SU-DHL-6 (cell line): ENCODE measurements around the gene ARL15.

Experiments
- H2AFZ ChIP-seq: fragments of 200-600 bp; sonication (generic); 2 replicates; pipeline ENCODE4 v1.6.1; 2014; ENCODE audit warnings: low read depth, mild to moderate bottlenecking, moderate library complexity, mixed read lengths, antibody characterized with exemption, low read length; ENCODE audit not compliant: severe bottlenecking
- H3F3A ChIP-seq: fragments of 200-600 bp; shearing (Covaris generic); 2 replicates; pipeline ENCODE4 v1.6.0; 2016; ENCODE audit warnings: antibody characterized with exemption, mild to moderate bottlenecking; ENCODE audit not compliant: insufficient read depth
- H3K27ac ChIP-seq: fragments of 200-600 bp; sonication (generic); 2 replicates; pipeline ENCODE4 v1.5.1; 2016; ENCODE audit warnings: low read depth, mild to moderate bottlenecking, low read length, moderate library complexity, mixed read lengths
- H3K27me3 ChIP-seq: fragments of 200-600 bp; sonication (generic), shearing (Covaris generic); 2 replicates; pipeline ENCODE4 v1.6.0; 2014; ENCODE audit warnings: mild to moderate bottlenecking, low read length
- H3K36me3 ChIP-seq: fragments of 200-600 bp; sonication (generic); 2 replicates; pipeline ENCODE4 v1.6.1; 2014; ENCODE audit warnings: mild to moderate bottlenecking, low read length, mixed read lengths
- H3K4me2 ChIP-seq: fragments of 300-600, 200-600 bp; shearing (Covaris generic), sonication (generic); 2 replicates; pipeline ENCODE4 v1.6.0; 2014; ENCODE audit warnings: low read length, low read depth, mild to moderate bottlenecking; ENCODE audit not compliant: poor library complexity, severe bottlenecking
- H3K4me3 ChIP-seq: fragments of 200-600 bp; sonication (generic); 2 replicates; pipeline ENCODE4 v1.5.1; 2014; ENCODE audit warnings: antibody characterized with exemption, low read length, mild to moderate bottlenecking, mixed read lengths; ENCODE audit not compliant: insufficient read depth, poor library complexity, severe bottlenecking
- H3K79me2 ChIP-seq: fragments of 200-600 bp; sonication (generic); 2 replicates; pipeline ENCODE4 v1.6.1; 2014; ENCODE audit warnings: mild to moderate bottlenecking, low read length, moderate library complexity; ENCODE audit not compliant: insufficient read depth
- H3K9ac ChIP-seq: fragments of 200-600 bp; sonication (generic); 2 replicates; pipeline ENCODE4 v1.7.0; 2014; ENCODE audit warnings: mild to moderate bottlenecking, low read length
- H3K9me2 ChIP-seq: fragments of 200-600 bp; sonication (generic); replicated peaks from 2 replicates; pipeline ENCODE4 v1.6.1; 2014; ENCODE audit warnings: low read length; ENCODE audit not compliant: insufficient read depth
- H3K9me3 ChIP-seq: fragments of 200-600 bp; sonication (generic); 2 replicates; pipeline ENCODE4 v1.6.1; 2014; ENCODE audit warnings: low read length, mixed read lengths; ENCODE audit not compliant: insufficient read depth
- H4K20me1 ChIP-seq: fragments of 200-600 bp; sonication (generic); 2 replicates; pipeline ENCODE4 v1.6.1; 2014; ENCODE audit warnings: low read depth, mild to moderate bottlenecking, antibody characterized with exemption, low read length, moderate library complexity, mixed read lengths
- EZH2phosphoT487 ChIP-seq: fragments of 200-600 bp; sonication (generic), shearing (Covaris generic); conservative IDR thresholded peaks from 2 replicates; pipeline ENCODE4 v1.6.1; 2018; ENCODE audit warnings: mild to moderate bottlenecking, antibody characterized with exemption, low read length, moderate library complexity, mixed read lengths
- TF ChIP-seq, protein P1 (sequence below): fragments of 200-600 bp; sonication (generic); IDR thresholded peaks from one replicate; pipeline ENCODE4 v1.5.1; 2017; ENCODE audit warnings: antibody characterized with exemption, mild to moderate bottlenecking, low read length, moderate library complexity; ENCODE audit not compliant: insufficient read depth, poor library complexity, severe bottlenecking

Gene ARL15

DNA sequence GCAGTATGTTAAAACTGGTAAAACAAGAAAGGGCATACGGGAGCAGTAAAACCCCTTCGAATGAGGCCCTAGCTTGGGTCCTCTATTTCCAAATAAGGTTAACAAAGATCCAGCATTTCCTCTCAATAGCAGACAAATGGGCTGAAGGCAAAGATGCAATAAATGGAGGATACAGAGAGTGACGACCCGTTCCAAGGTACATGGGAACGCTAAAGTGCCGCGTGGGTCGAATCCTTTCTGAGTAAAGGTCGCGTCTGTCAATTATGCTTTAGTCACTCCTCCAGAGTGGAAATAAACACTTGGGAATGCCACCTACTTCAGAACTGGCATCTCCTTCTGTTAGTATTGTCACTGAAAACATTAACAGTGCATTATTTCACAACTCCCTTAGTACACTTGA, 24.7 kb downstream of the ARL15 start:
- Histone ChIP-seq H2AFZ (no peak overlapping the region), H3K79me2 (no peaks in the 10 kb centered on the region; the same call in 1 of the 2 replicates), H3K9me2 (no peaks in the 10 kb centered on the region), H3K4me2 (no peak overlapping the region), H3K4me3 (no peak overlapping the region), H3F3A (no peaks in the 10 kb centered on the region), H3K27ac (no peak overlapping the region), H3K9ac (no peak overlapping the region), H3K36me3 (no peaks in the 10 kb centered on the region), H3K9me3 (no peaks in the 10 kb centered on the region), H3K27me3 (no peaks in the 10 kb centered on the region), H4K20me1 (no peaks in the 10 kb centered on the region)
- TF ChIP-seq, protein P1, sequence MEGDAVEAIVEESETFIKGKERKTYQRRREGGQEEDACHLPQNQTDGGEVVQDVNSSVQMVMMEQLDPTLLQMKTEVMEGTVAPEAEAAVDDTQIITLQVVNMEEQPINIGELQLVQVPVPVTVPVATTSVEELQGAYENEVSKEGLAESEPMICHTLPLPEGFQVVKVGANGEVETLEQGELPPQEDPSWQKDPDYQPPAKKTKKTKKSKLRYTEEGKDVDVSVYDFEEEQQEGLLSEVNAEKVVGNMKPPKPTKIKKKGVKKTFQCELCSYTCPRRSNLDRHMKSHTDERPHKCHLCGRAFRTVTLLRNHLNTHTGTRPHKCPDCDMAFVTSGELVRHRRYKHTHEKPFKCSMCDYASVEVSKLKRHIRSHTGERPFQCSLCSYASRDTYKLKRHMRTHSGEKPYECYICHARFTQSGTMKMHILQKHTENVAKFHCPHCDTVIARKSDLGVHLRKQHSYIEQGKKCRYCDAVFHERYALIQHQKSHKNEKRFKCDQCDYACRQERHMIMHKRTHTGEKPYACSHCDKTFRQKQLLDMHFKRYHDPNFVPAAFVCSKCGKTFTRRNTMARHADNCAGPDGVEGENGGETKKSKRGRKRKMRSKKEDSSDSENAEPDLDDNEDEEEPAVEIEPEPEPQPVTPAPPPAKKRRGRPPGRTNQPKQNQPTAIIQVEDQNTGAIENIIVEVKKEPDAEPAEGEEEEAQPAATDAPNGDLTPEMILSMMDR = no peak
- TF ChIP-seq EZH2phosphoT487 = no peak

- no peaks in the 10 kb centered on the region for H3K9me2 ChIP-seq
These were observed 25.8 kb downstream of the ARL15 start for GRCh38 chr5:54284586-54284985.

GRCh38 chr5:54282876-54283275, 27.5 kb downstream of the ARL15 start:
- H3K9me3 ChIP-seq = no peaks in the 10 kb centered on the region
- H3K9ac ChIP-seq = no peak overlapping the region
- H3K4me2 ChIP-seq = no peak overlapping the region
- no peak overlapping the region for H3K27ac ChIP-seq
- H3F3A ChIP-seq = no peaks in the 10 kb centered on the region
- H3K4me3 ChIP-seq = no peak overlapping the region
- H3K9me2 ChIP-seq = no peaks in the 10 kb centered on the region
- no peaks in the 10 kb centered on the region for H3K79me2 ChIP-seq
- H3K36me3 ChIP-seq = no peaks in the 10 kb centered on the region
- H2AFZ ChIP-seq = no peak overlapping the region
- TF ChIP-seq EZH2phosphoT487 = no peak
- TF ChIP-seq, protein P1 = no peak
- no peaks in the 10 kb centered on the region for H4K20me1 ChIP-seq
- no peaks in the 10 kb centered on the region for H3K27me3 ChIP-seq

More at GRCh38 chr5:54284586-54284985, 25.8 kb downstream of the ARL15 start:
- TF ChIP-seq, protein P1 = no peak
- no peak for TF ChIP-seq EZH2phosphoT487
- Histone ChIP-seq H3K36me3 (no peaks in the 10 kb centered on the region), H3K27me3 (no peaks in the 10 kb centered on the region), H3F3A (no peaks in the 10 kb centered on the region), H3K27ac (no peak overlapping the region), H3K9ac (no peak overlapping the region), H3K79me2 (no peaks in the 10 kb centered on the region; the same call in 1 of the 2 replicates), H2AFZ (no peak overlapping the region), H3K9me3 (no peaks in the 10 kb centered on the region), H4K20me1 (no peaks in the 10 kb centered on the region), H3K4me3 (no peak overlapping the region), H3K4me2 (no peak overlapping the region)
